Neural cell (in vitro differentiated cells): ENCODE measurements around the gene SMG6.

ENCODE experiments used
- CTCF ChIP-seq: fragments of 450-650 bp; IDR thresholded peaks from 2 replicates; pipeline ENCODE4 v1.5.1; 2014; ENCODE audit warnings: antibody characterized with exemption, mild to moderate bottlenecking, moderate library complexity; ENCODE audit not compliant: poor library complexity, severe bottlenecking
- EP300 ChIP-seq: fragments of 450-650 bp; conservative IDR thresholded peaks from 2 replicates; pipeline ENCODE4 v1.6.1; 2014; ENCODE audit warnings: antibody characterized with exemption, mild to moderate bottlenecking, moderate library complexity; ENCODE audit not compliant: poor library complexity, severe bottlenecking
- EZH2 ChIP-seq: fragments of 200-600, 300-800 bp; shearing (Covaris generic), sonication (generic); IDR thresholded peaks from 2 replicates; pipeline ENCODE4 v1.6.1; 2014; ENCODE audit warnings: antibody characterized with exemption, low read length, borderline replicate concordance, mild to moderate bottlenecking; ENCODE audit not compliant: insufficient read depth, poor library complexity, severe bottlenecking
- MXI1 ChIP-seq: fragments of 450-650 bp; conservative IDR thresholded peaks from 2 replicates; pipeline ENCODE4 v1.6.1; 2014; ENCODE audit warnings: antibody characterized with exemption, mild to moderate bottlenecking; ENCODE audit not compliant: poor library complexity, severe bottlenecking
- POLR2AphosphoS5 ChIP-seq: IDR thresholded peaks from 2 replicates; pipeline ENCODE4 v1.6.1; 2012
- RAD21 ChIP-seq: fragments of 450-650 bp; conservative IDR thresholded peaks from 2 replicates; pipeline ENCODE4 v1.6.1; 2014; ENCODE audit warnings: antibody characterized with exemption, mild to moderate bottlenecking, moderate library complexity
- SMC3 ChIP-seq: fragments of 450-650 bp; conservative IDR thresholded peaks from 2 replicates; pipeline ENCODE4 v1.6.1; 2014; ENCODE audit warnings: antibody characterized with exemption, mild to moderate bottlenecking, moderate library complexity; ENCODE audit not compliant: poor library complexity
- TAF1 ChIP-seq: IDR thresholded peaks from 2 replicates; pipeline ENCODE4 v1.6.1; 2012; ENCODE audit warnings: low read depth
- TF ChIP-seq, protein P1 (sequence below): IDR thresholded peaks from 2 replicates; pipeline ENCODE4 v1.6.1; 2012; ENCODE audit warnings: borderline replicate concordance

DNA sequence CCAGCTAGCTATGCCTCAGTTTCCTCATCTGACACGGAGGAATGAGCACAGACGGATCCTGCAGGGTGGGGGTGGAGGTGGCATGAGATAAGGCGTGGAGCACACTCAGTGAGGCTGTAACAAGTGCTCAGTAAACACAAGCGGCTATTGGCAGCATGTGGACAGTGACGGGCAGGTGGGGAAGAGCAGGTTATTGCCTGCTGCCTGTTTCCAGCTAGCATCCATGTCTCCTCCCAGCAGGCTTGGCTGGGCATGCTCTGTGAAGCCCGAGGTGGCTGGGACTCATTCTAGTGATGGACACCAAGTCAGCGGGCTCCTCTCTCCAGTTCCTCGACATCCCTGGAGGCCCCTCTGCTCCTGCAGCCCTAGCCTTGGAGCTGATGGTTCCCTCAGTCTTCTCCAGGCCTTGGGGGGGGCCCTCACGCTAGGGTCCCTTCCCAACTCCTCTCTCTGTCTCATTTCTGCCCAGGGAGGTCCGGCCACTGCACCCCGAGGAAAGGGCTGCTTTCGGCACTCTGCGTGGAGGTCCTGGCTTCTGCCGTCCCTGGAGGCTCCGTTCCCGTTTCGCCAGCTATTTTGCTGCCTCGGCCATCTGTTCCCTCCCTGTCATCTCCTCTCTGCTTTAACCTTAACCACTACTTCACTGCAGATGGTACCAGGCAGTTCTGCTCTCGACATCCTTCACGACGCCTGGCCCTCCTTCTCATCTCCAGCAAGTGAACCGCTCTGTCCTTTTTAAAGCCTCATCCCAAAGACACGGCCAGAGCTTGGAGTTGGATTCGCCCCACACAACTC lies 284.7 kb downstream of the SMG6 start:
- no peak for TF ChIP-seq CTCF
- no peak for TF ChIP-seq EZH2
- TF ChIP-seq MXI1: no peak
- no peak for TF ChIP-seq POLR2AphosphoS5
- no peak for TF ChIP-seq RAD21
- TF ChIP-seq EP300: no peak
- no peak for TF ChIP-seq SMC3
- TF ChIP-seq, protein P1, sequence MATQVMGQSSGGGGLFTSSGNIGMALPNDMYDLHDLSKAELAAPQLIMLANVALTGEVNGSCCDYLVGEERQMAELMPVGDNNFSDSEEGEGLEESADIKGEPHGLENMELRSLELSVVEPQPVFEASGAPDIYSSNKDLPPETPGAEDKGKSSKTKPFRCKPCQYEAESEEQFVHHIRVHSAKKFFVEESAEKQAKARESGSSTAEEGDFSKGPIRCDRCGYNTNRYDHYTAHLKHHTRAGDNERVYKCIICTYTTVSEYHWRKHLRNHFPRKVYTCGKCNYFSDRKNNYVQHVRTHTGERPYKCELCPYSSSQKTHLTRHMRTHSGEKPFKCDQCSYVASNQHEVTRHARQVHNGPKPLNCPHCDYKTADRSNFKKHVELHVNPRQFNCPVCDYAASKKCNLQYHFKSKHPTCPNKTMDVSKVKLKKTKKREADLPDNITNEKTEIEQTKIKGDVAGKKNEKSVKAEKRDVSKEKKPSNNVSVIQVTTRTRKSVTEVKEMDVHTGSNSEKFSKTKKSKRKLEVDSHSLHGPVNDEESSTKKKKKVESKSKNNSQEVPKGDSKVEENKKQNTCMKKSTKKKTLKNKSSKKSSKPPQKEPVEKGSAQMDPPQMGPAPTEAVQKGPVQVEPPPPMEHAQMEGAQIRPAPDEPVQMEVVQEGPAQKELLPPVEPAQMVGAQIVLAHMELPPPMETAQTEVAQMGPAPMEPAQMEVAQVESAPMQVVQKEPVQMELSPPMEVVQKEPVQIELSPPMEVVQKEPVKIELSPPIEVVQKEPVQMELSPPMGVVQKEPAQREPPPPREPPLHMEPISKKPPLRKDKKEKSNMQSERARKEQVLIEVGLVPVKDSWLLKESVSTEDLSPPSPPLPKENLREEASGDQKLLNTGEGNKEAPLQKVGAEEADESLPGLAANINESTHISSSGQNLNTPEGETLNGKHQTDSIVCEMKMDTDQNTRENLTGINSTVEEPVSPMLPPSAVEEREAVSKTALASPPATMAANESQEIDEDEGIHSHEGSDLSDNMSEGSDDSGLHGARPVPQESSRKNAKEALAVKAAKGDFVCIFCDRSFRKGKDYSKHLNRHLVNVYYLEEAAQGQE: no peak
- TF ChIP-seq TAF1: no peak
